Activated T-helper 17 cell treated with anti-CD3 and anti-CD28 coated beads, Interleukin-2, amount 50 U/mL, for 72 hours (primary cell): ENCODE results near the gene TRMT44. TPM values are rescaled to one million over a fixed set of nuclear protein-coding genes. Genes with fewer than 3 reads are reported as not detected.

Experiments used
- ATAC-seq: fragments of 150-1000 bp; cut with Tn5 transposase; replicated peaks from 2 replicates; pipeline ENCODE4 v1.10.0; 2021; ENCODE audit warnings: mild to moderate bottlenecking, moderate library complexity
- H3K27ac Mint-ChIP-seq: one replicate; pipeline ENCODE4 v1.8.0; 2022; ENCODE audit warnings: mixed read lengths
- H3K27me3 Mint-ChIP-seq: one replicate; pipeline ENCODE4 v1.8.0; 2022; ENCODE audit warnings: mixed read lengths
- H3K36me3 Mint-ChIP-seq: one replicate; pipeline ENCODE4 v1.8.0; 2022; ENCODE audit warnings: low read depth, mild to moderate bottlenecking, mixed read lengths
- H3K4me1 Mint-ChIP-seq: one replicate; pipeline ENCODE4 v1.8.0; 2022; ENCODE audit warnings: mixed read lengths
- H3K4me3 Mint-ChIP-seq: one replicate; pipeline ENCODE4 v1.8.0; 2022; ENCODE audit warnings: mild to moderate bottlenecking, mixed read lengths
- H3K9me3 Mint-ChIP-seq: one replicate; pipeline ENCODE4 v1.8.0; 2022; ENCODE audit warnings: mixed read lengths
- total RNA-seq, 2 donors: library from RNA; stranded (reverse); gene quantifications; one replicate each; pipeline ENCODE4 v1.2.3, GENCODE V29; 2022

Gene TRMT44, protein sequence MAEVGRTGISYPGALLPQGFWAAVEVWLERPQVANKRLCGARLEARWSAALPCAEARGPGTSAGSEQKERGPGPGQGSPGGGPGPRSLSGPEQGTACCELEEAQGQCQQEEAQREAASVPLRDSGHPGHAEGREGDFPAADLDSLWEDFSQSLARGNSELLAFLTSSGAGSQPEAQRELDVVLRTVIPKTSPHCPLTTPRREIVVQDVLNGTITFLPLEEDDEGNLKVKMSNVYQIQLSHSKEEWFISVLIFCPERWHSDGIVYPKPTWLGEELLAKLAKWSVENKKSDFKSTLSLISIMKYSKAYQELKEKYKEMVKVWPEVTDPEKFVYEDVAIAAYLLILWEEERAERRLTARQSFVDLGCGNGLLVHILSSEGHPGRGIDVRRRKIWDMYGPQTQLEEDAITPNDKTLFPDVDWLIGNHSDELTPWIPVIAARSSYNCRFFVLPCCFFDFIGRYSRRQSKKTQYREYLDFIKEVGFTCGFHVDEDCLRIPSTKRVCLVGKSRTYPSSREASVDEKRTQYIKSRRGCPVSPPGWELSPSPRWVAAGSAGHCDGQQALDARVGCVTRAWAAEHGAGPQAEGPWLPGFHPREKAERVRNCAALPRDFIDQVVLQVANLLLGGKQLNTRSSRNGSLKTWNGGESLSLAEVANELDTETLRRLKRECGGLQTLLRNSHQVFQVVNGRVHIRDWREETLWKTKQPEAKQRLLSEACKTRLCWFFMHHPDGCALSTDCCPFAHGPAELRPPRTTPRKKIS
- total RNA-seq: 10 to 100 TPM; 24.0 to 37.3 TPM

DNA sequence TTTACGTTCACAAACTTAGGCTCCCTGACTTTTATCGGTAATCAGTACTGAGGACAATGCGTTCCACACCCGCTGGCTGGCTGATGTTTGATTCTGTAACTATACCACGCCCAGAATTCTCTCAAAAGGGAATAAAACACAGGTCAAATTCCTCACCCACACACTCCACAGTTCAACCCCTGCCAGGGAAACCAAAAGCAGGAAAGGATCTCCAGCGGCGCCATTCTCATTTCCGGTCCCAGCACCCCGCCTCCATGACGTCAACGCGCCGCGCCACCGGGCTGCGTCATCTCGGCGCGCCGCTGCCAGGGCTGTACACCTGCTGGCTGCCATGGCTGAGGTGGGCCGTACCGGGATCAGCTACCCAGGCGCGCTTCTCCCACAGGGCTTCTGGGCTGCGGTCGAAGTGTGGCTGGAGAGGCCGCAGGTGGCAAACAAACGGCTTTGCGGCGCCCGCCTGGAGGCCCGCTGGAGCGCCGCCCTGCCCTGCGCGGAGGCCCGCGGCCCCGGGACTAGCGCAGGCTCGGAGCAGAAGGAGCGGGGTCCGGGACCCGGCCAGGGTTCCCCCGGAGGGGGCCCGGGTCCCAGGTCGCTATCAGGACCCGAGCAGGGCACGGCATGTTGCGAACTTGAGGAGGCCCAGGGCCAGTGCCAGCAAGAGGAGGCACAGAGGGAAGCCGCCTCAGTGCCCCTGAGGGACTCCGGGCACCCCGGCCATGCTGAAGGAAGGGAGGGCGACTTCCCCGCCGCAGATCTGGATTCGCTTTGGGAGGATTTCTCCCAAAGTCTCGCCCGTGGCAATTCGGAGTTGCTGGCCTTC is at the start of gene TRMT44, which contains the start of gene ACOX3:
Gene TRMT44 (plus strand): TSS at position 286 of the 820 bp plus-strand sequence. CDS start 46 bp downstream, at position 332.
Gene ACOX3 (minus strand): TSS at position 232 of the 820 bp plus-strand sequence. CDS start 24,202 bp downstream, outside the sequence.
- H3K4me3 Mint-ChIP-seq: peak within 1 kb of the TSS; percentile 100
- no peaks in the 10 kb centered on the region for H3K27me3 Mint-ChIP-seq
- peaks cover 57% of the 10 kb centered on the region for H3K4me1 Mint-ChIP-seq
- H3K27ac Mint-ChIP-seq: peak within 1 kb of the TSS; percentile 99
- H3K9me3 Mint-ChIP-seq: no peaks in the 10 kb centered on the region
- peak; percentile 90 for ATAC-seq
- peaks cover 37% of the 10 kb centered on the region for H3K36me3 Mint-ChIP-seq

DNA sequence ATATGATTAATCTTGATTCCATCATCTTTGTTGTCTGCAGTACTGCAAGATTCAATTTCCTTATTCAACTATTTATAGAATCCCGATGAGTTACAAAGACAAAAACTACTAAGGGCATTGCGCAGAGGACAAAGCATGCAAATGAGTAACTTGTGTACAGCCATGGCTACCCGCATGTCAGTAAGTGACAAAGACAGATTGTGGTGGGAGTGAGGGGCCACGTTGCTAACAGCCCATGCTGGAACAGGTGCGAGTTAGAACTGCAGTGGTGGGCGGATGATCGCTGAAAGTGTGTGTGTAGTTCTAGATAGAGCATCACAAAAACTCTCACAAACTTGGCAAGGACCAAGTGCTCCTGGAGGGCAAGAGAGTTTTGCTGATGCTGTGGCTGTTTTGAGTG is 49.5 kb upstream of the TRMT44 start:
- H3K4me3 Mint-ChIP-seq: no peak overlapping the region
- H3K4me1 Mint-ChIP-seq: peaks cover 5% of the 10 kb centered on the region
- ATAC-seq: no peak
- peaks cover 86% of the 10 kb centered on the region for H3K36me3 Mint-ChIP-seq
- H3K27me3 Mint-ChIP-seq: no peaks in the 10 kb centered on the region
- H3K9me3 Mint-ChIP-seq: no peaks in the 10 kb centered on the region
- H3K27ac Mint-ChIP-seq: peak overlapping the region; percentile 79

DNA sequence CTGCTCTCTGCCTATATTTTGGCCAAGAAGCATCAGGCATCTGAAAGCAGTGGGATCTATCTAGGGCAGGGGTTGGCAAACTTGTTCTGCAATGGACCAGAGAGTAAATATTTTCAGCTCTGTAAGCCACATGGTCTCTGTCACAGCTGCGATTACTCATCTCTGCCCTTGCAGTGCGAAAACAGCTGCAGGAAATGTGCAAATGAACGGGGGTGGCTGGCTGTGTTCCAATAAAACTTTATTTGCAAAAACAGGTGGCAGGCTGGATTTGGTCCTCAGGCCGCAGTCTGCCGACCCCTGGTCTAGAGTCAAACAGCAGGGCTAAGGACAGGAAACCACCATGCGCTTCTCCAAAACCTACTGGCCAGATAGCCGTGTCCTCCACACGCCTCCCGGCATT is 48.6 kb upstream of the TRMT44 start:
- Mint-ChIP-seq H3K9me3 (no peaks in the 10 kb centered on the region), H3K27ac (peak overlapping the region; percentile 68), H3K36me3 (peaks cover 86% of the 10 kb centered on the region)

DNA sequence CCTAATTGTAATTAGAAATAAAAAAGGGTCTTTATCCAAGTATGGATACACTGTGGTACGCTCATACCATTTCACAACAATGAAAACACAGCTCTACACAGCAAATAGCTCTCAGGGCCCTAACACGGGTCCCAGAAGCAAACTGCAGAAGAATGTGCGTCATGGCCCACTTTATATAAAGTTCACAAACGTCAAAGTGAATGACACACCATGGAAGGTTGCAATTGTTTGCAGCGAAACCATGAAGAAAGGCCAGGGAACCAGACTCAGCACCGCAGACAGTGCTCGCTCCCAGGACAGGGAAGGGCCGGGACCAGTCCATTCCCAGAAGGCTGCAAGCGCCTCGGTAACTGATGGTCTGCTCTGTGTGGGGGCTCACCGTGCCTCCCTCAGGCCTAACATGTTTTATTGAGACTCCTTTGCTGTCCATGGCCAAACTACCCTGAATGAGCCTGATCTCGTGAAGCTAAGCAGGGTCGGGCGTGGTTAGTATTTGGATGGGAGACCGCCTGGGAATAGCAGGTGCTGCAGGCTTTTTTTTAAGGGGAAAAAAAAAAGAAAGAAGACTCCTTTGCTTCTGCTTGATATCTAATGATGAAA is 47.9 kb upstream of the TRMT44 start:
- peaks cover 5% of the 10 kb centered on the region for H3K4me1 Mint-ChIP-seq
- peaks cover 85% of the 10 kb centered on the region for H3K36me3 Mint-ChIP-seq
- H3K27me3 Mint-ChIP-seq: no peaks in the 10 kb centered on the region
- H3K9me3 Mint-ChIP-seq: no peaks in the 10 kb centered on the region
- no peak for ATAC-seq
- no peak overlapping the region for H3K4me3 Mint-ChIP-seq
- H3K27ac Mint-ChIP-seq: peak overlapping the region; percentile 68

More for the DNA sequence above, 48.6 kb upstream of the TRMT44 start:
- ATAC-seq: peak; percentile 75
- peak overlapping the region; percentile 6 for H3K4me3 Mint-ChIP-seq
- H3K27me3 Mint-ChIP-seq: no peaks in the 10 kb centered on the region
- H3K4me1 Mint-ChIP-seq: peaks cover 5% of the 10 kb centered on the region

DNA sequence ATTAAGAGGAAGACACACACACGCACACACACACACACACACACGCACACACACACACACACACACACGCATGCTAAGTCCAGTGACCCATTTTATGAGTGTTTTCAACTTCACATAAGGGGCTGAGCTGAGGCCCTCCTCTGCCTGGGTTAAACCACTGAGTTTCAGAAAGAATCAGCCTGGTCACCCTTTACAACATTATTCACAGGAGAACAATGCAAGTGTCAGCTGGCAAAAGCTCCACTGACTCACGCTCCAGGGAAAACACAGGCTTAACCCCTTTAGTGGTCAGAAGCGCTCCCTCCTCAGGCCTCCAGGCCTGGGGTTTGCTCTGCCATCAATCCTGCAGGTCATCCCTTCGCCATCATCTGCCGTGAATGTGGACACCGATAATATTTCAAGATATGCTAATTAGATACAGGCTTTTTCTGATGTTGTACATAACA is 47.0 kb upstream of the TRMT44 start:
- H3K4me1 Mint-ChIP-seq: peaks cover 5% of the 10 kb centered on the region
- no peaks in the 10 kb centered on the region for H3K9me3 Mint-ChIP-seq
- no peak overlapping the region for H3K4me3 Mint-ChIP-seq
- peak; percentile 83 for ATAC-seq
- no peaks in the 10 kb centered on the region for H3K27me3 Mint-ChIP-seq
- H3K27ac Mint-ChIP-seq: peak overlapping the region; percentile 36
- peaks cover 86% of the 10 kb centered on the region for H3K36me3 Mint-ChIP-seq

DNA sequence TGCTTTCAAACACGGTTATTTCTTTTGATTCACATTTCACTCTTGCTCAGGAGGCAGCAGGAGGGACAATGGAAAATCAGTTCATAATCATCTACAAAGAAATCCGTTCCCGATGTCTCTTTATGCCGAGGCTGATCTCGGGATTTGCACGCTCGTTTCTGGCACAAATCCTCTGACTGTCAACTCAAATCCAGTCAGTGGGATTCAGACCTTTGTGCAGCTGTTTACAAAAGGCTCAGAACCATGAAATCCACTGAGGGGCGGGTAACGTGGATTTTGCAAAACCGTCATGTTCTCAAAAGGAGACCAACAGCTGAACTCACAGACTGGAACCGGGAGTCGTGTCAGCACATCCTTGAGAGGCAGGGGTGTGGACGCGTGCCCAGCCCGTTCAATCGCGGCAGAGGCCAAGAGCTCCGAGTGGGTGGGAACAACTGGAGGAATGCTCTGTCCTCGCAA is 46.5 kb upstream of the TRMT44 start:
- no peaks in the 10 kb centered on the region for H3K9me3 Mint-ChIP-seq
- no peaks in the 10 kb centered on the region for H3K27me3 Mint-ChIP-seq
- H3K4me3 Mint-ChIP-seq: no peak overlapping the region
- peak overlapping the region; percentile 36 for H3K27ac Mint-ChIP-seq
- peaks cover 87% of the 10 kb centered on the region for H3K36me3 Mint-ChIP-seq
- peaks cover 5% of the 10 kb centered on the region for H3K4me1 Mint-ChIP-seq
- no peak for ATAC-seq

DNA sequence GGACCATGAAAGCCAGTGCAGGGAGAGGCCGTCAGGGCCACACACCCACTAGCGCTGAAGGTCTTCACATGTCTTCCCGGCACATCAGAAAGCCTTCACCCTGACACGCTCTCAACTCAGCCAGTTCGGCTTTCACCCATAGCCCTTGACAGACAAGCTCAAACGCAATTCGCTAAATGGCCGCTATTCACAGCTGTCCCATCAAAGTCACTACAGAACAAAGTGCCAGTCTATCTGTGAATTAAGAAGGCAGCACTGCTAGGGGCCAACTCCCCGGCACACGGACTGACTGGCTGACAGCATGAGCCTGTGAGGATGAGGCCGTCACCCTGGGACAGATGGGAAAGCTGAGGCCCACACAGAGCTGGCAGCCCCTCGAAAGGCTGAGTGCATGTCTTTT is 45.8 kb upstream of the TRMT44 start:
- Mint-ChIP-seq H3K36me3 (peaks cover 88% of the 10 kb centered on the region), H3K27me3 (no peaks in the 10 kb centered on the region), H3K27ac (no peak overlapping the region), H3K4me1 (peaks cover 5% of the 10 kb centered on the region), H3K9me3 (no peaks in the 10 kb centered on the region), H3K4me3 (no peak overlapping the region)
- no peak for ATAC-seq

DNA sequence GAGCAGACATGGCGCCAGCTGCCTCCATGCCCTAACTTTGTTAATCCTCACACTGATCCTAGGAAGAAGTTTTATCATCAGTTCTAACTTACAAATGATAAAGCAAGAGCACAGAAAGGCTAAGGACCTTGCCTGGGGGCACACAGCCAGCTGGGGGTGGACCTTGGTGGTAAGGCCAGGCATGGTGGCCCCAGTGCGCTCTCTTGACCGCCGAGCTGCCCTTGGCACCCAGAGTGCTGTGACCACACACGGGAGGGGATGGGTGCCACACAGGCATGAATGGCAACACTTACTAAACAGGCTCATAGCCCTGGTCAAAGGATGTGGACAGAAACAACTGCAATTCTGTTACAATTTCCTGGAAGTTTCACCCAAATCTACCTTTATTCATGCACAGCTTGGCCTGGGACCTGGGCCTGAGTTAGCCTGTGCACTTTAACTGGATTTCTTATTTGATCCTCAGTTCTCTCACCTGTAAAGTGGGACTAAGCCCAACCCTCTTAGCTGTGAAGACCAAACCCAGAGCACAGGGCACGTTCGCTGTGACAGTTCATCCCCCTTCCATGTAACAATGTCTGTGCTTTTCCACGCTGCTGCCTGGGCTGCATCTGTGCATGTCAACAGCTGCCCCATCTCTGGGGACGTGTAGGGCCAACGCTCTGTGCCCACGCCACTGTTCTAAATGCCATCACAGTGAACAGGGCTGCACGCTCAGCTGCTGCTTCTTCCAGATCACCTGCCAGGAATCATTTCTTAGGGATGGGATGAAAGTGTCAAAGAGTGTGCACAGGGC is 44.9 kb upstream of the TRMT44 start:
- no peak for ATAC-seq
- H3K27me3 Mint-ChIP-seq: no peaks in the 10 kb centered on the region
- peaks cover 79% of the 10 kb centered on the region for H3K36me3 Mint-ChIP-seq
- no peak overlapping the region for H3K27ac Mint-ChIP-seq
- no peaks in the 10 kb centered on the region for H3K9me3 Mint-ChIP-seq
- H3K4me1 Mint-ChIP-seq: peaks cover 5% of the 10 kb centered on the region
- H3K4me3 Mint-ChIP-seq: no peak overlapping the region

DNA sequence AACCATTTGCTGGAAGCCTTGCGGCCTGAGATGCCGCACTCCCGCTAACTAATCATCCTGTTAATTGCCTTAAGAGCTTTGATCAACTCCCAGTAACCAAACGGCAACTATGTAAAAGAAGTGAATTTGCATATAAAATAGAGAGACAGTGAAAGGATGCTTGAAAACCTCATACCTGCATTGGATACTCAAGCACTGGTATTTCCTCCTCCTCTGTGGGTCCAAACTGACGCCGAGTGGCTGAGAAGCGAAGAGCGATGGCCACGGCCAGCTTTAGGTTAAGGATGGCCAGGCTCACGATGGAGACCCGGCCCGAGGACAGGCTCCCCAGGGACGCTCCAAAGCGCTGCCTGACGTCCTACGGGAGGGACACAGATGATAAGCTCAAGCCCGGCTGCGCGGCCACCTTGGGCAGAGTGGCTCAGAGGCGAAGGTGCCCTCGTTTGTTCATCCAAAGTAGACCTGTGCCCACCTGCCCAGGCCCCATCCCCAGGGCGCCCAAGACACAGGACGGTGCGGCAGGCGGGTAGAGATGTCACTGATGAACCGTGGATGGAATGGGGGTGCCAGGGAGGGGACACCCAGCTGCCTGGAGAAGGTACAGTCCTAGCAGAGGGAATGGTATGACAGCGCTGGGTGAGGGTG is 43.7 kb upstream of the TRMT44 start:
- Mint-ChIP-seq H3K27ac (no peak overlapping the region), H3K4me3 (no peak overlapping the region), H3K27me3 (no peaks in the 10 kb centered on the region), H3K36me3 (peaks cover 77% of the 10 kb centered on the region), H3K9me3 (no peaks in the 10 kb centered on the region), H3K4me1 (peaks cover 4% of the 10 kb centered on the region)
- no peak for ATAC-seq

DNA sequence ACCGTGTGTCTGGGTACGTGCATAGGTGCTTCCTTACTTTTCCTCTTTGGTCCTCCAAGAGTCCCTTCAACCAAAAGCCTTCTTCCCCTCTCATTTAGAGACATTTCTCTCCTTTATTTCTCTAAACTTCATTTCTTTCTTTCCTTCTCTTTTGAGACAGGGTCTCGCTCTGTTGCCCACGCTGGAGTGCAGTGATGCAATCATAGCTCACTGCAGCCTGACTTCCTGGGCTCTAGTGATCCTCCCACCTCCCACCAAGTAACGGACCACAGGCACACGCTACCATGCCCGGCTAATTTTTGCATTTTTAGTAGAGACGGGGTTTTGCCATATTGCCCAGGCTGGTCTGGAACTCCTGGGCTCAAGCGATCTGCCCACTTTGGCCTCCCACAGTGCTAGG is 42.2 kb upstream of the TRMT44 start:
- no peaks in the 10 kb centered on the region for H3K4me1 Mint-ChIP-seq
- no peak for ATAC-seq
- H3K4me3 Mint-ChIP-seq: no peak overlapping the region
- H3K36me3 Mint-ChIP-seq: peaks cover 77% of the 10 kb centered on the region
- no peaks in the 10 kb centered on the region for H3K27me3 Mint-ChIP-seq
- peak overlapping the region; percentile 58 for H3K27ac Mint-ChIP-seq
- H3K9me3 Mint-ChIP-seq: no peaks in the 10 kb centered on the region

DNA sequence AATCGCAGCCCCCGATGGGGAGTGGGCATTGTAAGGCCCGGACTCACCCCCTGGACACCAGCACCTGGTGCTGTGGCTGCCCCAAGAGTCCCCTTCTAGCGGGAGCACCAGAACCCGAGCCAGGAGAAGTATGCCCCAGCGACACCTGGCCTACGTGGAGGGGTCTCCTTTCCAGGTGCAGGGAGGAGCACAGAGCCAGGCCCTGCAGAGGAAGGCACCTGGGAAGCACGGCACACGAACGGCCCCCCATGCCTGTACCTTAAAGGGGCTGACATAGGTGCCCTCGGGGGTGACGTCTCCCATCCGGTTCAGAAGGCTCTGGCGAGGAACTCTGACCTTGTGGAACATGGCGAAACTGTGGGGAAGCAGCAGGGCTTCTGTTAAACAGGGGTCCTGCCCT is 41.3 kb upstream of the TRMT44 start:
- Mint-ChIP-seq H3K9me3 (no peaks in the 10 kb centered on the region), H3K27me3 (no peaks in the 10 kb centered on the region), H3K27ac (no peak overlapping the region), H3K4me1 (no peaks in the 10 kb centered on the region), H3K4me3 (no peak overlapping the region), H3K36me3 (peaks cover 77% of the 10 kb centered on the region)
- no peak for ATAC-seq

DNA sequence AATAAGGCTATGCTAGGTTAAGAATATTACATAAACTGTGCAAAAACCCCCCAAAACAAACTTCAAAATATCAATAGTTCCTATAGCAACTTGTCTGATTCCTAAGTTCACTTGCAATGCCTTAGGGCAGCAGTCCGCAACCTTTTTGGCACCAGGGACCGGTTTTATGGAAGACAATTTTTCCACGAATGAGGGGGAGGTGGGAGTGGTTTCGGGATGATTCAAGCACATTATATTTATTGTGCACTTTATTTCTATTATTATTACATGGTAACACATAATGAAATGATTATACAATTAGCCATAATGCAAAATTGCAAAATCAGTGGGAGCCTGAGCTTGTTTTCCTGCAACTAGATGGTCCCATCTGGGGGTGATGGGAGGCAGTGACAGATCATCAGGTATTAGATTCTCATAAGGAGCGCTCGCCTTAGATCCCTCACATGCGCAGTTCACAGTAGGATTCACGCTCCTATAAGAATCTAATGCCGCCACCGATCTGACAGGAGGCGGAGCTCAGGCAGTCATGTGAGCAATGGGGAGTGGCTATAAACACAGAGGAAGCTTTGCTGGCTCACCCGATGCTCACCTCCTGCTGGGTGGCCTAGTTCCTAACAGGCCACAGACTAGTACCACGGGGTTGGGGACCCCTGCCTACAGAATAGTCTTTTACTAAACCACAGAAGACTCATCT is 39.8 kb upstream of the TRMT44 start:
- Mint-ChIP-seq H3K4me3 (no peak overlapping the region), H3K27me3 (no peaks in the 10 kb centered on the region), H3K9me3 (no peaks in the 10 kb centered on the region), H3K36me3 (peaks cover 85% of the 10 kb centered on the region), H3K27ac (peak overlapping the region; percentile 44), H3K4me1 (no peaks in the 10 kb centered on the region)
- ATAC-seq: no peak
